Right atrium auricular region (tissue), 2 donors: ENCODE results near the gene INTS11. TPM values are rescaled to one million over a fixed set of nuclear protein-coding genes. Genes with fewer than 3 reads are reported as not detected.

ENCODE experiments used
- DNase-seq: peaks from one replicate; pipeline ENCODE4 v3.0.0-alpha.2; 2019; ENCODE audit warnings: low spot score
- H3K27ac ChIP-seq, 2 donors: fragments of 200-600 bp; sonication (generic); 1 replicate in 1 of 2; 2 replicates in 1 of 2; pipeline ENCODE4 v1.5.1; 2016 to 2019
- H3K27me3 ChIP-seq, 2 donors: fragments of 200-600 bp; sonication (generic); one replicate each; pipeline versions ENCODE4 v1.5.1 to v1.6.0; 2017 to 2019
- H3K36me3 ChIP-seq: fragments of 200-600 bp; sonication (generic); one replicate; pipeline ENCODE4 v1.5.1; 2016
- H3K4me1 ChIP-seq, 2 donors: fragments of 200-600 bp; sonication (generic); one replicate each; pipeline versions ENCODE4 v1.5.1 to v1.6.0; 2017 to 2019
- H3K4me3 ChIP-seq, 2 donors: fragments of 200-600 bp; sonication (generic); 1 replicate in 1 of 2; 2 replicates in 1 of 2; pipeline ENCODE4 v1.5.1; 2017 to 2019; ENCODE audit warnings: mild to moderate bottlenecking in 1 of 2, moderate library complexity in 1 of 2
- H3K9me3 ChIP-seq, 2 donors: fragments of 200-600 bp; sonication (generic); one replicate each; pipeline ENCODE4 v1.5.1; 2019
- total RNA-seq, 2 donors: library from RNA; depleted of rRNA; stranded (reverse); fragments of >200 nt; gene quantifications; one replicate each; pipeline ENCODE4 v1.1.0, GENCODE V29; 2016
- TF ChIP-seq, protein P1 (sequence below), 2 donors: fragments of 200-600 bp; sonication (generic); IDR thresholded peaks; one replicate each; pipeline ENCODE4 v1.5.1; 2019; ENCODE audit warnings: antibody characterized with exemption in 2 of 2

INTS11 gene
- total RNA-seq, 2 donors from 2014 or later = 59.6 to 65.2 TPM

GRCh38 chr1:1364266-1364665 lies 39.8 kb upstream of the INTS11 start:
- H3K36me3 ChIP-seq = no peaks in the 10 kb centered on the region
- no peak overlapping the region for H3K27ac ChIP-seq
- TF ChIP-seq, protein P1, sequence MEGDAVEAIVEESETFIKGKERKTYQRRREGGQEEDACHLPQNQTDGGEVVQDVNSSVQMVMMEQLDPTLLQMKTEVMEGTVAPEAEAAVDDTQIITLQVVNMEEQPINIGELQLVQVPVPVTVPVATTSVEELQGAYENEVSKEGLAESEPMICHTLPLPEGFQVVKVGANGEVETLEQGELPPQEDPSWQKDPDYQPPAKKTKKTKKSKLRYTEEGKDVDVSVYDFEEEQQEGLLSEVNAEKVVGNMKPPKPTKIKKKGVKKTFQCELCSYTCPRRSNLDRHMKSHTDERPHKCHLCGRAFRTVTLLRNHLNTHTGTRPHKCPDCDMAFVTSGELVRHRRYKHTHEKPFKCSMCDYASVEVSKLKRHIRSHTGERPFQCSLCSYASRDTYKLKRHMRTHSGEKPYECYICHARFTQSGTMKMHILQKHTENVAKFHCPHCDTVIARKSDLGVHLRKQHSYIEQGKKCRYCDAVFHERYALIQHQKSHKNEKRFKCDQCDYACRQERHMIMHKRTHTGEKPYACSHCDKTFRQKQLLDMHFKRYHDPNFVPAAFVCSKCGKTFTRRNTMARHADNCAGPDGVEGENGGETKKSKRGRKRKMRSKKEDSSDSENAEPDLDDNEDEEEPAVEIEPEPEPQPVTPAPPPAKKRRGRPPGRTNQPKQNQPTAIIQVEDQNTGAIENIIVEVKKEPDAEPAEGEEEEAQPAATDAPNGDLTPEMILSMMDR (IDR thresholded peaks at IDR 0.05) = no peak
- peaks cover 0 to 28% of the 10 kb centered on the region in 2 donors for H3K4me1 ChIP-seq
- no peaks in the 10 kb centered on the region for H3K27me3 ChIP-seq
- H3K9me3 ChIP-seq = no peaks in the 10 kb centered on the region
- H3K4me3 ChIP-seq = no peak overlapping the region
- no peak for DNase-seq

GRCh38 chr1:1361982-1362423 lies 37.5 kb upstream of the INTS11 start:
- Histone ChIP-seq H3K4me1 (peaks cover 0 to 40% of the 10 kb centered on the region in 2 donors), H3K27me3 (no peaks in the 10 kb centered on the region), H3K36me3 (no peaks in the 10 kb centered on the region), H3K27ac (peak overlapping the region; percentile 32 to 88), H3K9me3 (no peaks in the 10 kb centered on the region), H3K4me3 (no peak overlapping the region)
- TF ChIP-seq, protein P1 (IDR thresholded peaks at IDR 0.05) = no peak
- no peak for DNase-seq

GRCh38 chr1:1361233-1361981 lies 36.9 kb upstream of the INTS11 start:
- Histone ChIP-seq H3K27me3 (no peaks in the 10 kb centered on the region), H3K27ac (peak overlapping the region; percentile 32 to 88), H3K9me3 (no peaks in the 10 kb centered on the region), H3K36me3 (no peaks in the 10 kb centered on the region), H3K4me1 (peaks cover 0 to 46% of the 10 kb centered on the region in 2 donors), H3K4me3 (no peak overlapping the region)
- TF ChIP-seq, protein P1 (IDR thresholded peaks at IDR 0.05) = no peak
- DNase-seq = no peak

DNA sequence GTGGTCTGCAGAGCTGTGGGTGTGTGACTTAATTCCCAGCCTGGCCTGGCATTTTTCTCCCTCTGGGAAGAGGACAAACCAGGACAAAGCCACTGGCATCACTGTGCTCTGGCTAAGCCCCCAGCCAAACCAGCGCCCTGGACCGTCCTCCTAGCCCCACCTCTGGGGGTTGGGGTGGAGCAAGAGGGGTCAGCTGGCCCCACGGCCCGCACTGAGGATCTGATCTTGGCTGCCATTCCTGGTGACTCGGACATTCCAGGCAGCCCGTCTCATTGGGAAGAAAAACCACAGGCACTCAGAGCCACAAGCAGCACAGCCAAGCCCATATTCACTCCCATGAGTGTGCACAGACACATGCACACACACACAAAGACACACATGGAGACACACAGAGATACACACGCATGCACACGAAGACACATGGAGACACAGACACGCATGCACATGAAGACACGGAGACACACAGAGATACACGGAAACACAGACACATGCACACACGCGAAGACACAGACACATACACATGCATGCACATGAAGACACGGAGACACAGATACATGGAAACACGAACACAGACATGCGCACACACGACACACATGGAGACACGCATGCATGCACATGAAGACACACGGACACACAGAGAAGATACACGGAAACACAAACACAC lies 36.2 kb upstream of the INTS11 start:
- peaks cover 0 to 4% of the 10 kb centered on the region in 2 donors for H3K27me3 ChIP-seq
- H3K4me1 ChIP-seq = peaks cover 0 to 54% of the 10 kb centered on the region in 2 donors
- H3K27ac ChIP-seq = peak overlapping the region; percentile 77 to 88
- TF ChIP-seq, protein P1 (IDR thresholded peaks at IDR 0.05) = no peak
- DNase-seq = peak; percentile 89
- no peaks in the 10 kb centered on the region for H3K9me3 ChIP-seq
- no peak overlapping the region for H3K4me3 ChIP-seq
- H3K36me3 ChIP-seq = no peaks in the 10 kb centered on the region

DNA sequence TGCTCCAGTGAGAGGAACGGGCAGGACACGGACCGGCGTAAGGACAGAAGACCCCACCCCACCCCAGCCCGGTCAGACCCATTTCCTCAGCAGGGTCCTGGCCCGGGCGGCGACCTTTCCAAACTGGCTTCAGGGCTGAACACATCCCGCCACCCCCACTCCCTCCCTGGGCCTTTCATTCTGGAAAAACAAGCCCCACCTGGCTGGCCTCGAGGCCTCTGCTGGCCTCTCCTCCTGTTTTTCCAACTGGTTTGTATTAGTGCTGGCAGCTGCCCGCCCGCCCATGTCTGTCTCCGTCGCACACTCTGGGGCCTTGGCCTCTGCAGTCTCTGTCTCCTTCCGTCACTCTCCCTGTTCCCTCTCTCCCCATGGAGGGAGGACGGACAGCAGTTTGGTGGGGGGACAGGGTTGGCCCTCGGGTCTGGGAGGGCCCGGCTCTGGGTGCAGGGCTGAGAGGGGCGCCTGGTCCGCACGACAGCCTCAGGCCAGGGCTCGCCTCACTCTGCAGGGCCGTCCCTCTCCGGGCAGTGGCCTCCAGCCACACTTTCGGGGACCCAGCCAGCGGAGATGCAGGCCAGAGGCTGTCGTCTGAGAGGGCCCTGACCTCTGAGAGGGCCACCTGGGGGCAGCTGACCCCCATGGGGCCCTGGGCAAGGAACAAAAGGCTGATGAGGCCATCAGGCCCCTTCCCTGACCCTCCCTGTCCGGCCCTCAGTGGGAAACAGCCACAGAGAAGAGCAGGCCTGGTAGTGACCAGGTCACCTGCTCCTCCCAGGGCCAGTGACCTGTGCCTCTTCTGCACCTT lies 35.4 kb upstream of the INTS11 start:
- peaks cover 0 to 5% of the 10 kb centered on the region in 2 donors for H3K27me3 ChIP-seq
- peak overlapping the region; percentile 77 to 88 for H3K27ac ChIP-seq
- no peaks in the 10 kb centered on the region for H3K9me3 ChIP-seq
- DNase-seq = no peak
- TF ChIP-seq, protein P1 (IDR thresholded peaks at IDR 0.05) = no peak
- H3K36me3 ChIP-seq = no peaks in the 10 kb centered on the region
- H3K4me1 ChIP-seq = peaks cover 0 to 62% of the 10 kb centered on the region in 2 donors
- H3K4me3 ChIP-seq = peak overlapping the region in 1 of 2 donors; percentile 55
